ENCODE data around the gene FRYL. TPM values are rescaled to one million over a fixed set of nuclear protein-coding genes. Genes with fewer than 3 reads are reported as not detected.

The FRYL gene
- total and polyA plus RNA-seq, 2 of the 8 experiments (the other 6 are each of a cell fraction or from before 2014, with no cell fraction given) = 8.0 to 36.5 TPM

DNA sequence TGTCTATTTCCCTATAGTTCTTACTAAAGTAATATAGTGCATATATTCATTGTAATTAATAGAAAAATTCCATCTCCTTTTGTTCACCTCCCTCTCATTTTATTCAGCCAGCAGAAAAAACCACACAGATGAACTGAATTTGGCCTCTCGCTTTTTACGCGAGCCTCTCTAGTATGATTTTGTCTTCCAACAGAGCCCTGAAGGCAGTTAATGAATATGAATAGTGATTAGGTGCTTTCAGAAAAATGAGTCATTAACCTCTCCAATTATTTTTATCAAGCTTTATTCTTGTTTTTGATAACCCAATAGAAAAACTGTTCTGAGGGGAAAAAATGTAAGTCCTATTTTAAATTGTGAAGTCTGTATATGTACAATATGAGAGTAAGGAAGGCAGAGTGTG is 215.9 kb downstream of the FRYL start:
- Histone ChIP-seq H4K20me1 (replicated peaks in 1 of 2; ENCODE audit: control insufficient read depth in 1 of 2, insufficient read depth in 2 of 2, low read length in 2 of 2) (no peaks in the 10 kb centered on the region), H4K91ac (replicated peaks; ENCODE audit: insufficient read length, low read length) (no peak overlapping the region), H2BK120ac (replicated peaks; ENCODE audit: low read depth, low read length) (no peak overlapping the region), H3K79me1 (ENCODE audit: low read depth, low read length) (no peaks in the 10 kb centered on the region), H2AFZ (ENCODE audit: low read length) (no peak overlapping the region), H3K4me1 (replicated peaks in 1 of 4; ENCODE audit: control insufficient read depth in 3 of 4, insufficient read depth in 4 of 4, low read length in 3 of 4) (no peaks in the 10 kb centered on the region), H3K23ac (ENCODE audit: insufficient read length) (no peak overlapping the region), H3K9me3 (ENCODE audit: insufficient read depth in 2 of 2, low read depth in 1 of 2, low read length in 1 of 2) (no peaks in the 10 kb centered on the region), H3K9ac (replicated peaks in 1 of 4; ENCODE audit: extremely low read depth in 1 of 4, low read depth in 3 of 4, low read length in 3 of 4) (no peak overlapping the region), H3K79me2 (ENCODE audit: control insufficient read depth in 1 of 2, insufficient read depth in 2 of 2, low read length in 2 of 2) (no peaks in the 10 kb centered on the region), H2BK15ac (ENCODE audit: low read length) (no peak overlapping the region), H3K23me2 (ENCODE audit: low read depth, low read length) (no peaks in the 10 kb centered on the region), H3K27me3 (replicated peaks in 1 of 4; ENCODE audit: control insufficient read depth in 3 of 4, extremely low read depth in 1 of 4, insufficient read depth in 3 of 4, low read length in 3 of 4) (no peaks in the 10 kb centered on the region), H4K8ac (ENCODE audit: extremely low read depth, insufficient read depth, low read length) (no peak overlapping the region), H3K14ac (ENCODE audit: insufficient read length) (no peak overlapping the region), H3K4ac (replicated peaks; ENCODE audit: insufficient read length, low read depth, low read length) (no peak overlapping the region), H2AK5ac (ENCODE audit: low read depth, low read length) (no peak overlapping the region), H3K36me3 (ENCODE audit: control insufficient read depth in 2 of 4, insufficient read depth in 4 of 4, low read length in 3 of 4) (peaks cover 0 to 31% (median 7%) of the 10 kb centered on the region in 4 experiments; a peak in 7 of 8 replicates), H3K4me2 (ENCODE audit: insufficient read depth in 1 of 2, low read depth in 2 of 2, low read length in 2 of 2) (no peak overlapping the region), H3K56ac (replicated peaks; ENCODE audit: insufficient read length, low read depth, low read length) (no peak overlapping the region), H2BK20ac (ENCODE audit: low read length) (no peak overlapping the region), H3K4me3 (ENCODE audit: extremely low read depth in 1 of 4, insufficient read depth in 2 of 4, low read depth in 3 of 4, low read length in 4 of 4) (no peak overlapping the region), H2BK5ac (ENCODE audit: low read depth, low read length) (no peak overlapping the region), H2BK12ac (ENCODE audit: low read depth, low read length) (no peak overlapping the region), H3K18ac (ENCODE audit: extremely low read depth, low read length) (no peak overlapping the region), H3K27ac (ENCODE audit: low read depth, low read length) (no peak overlapping the region), H4K5ac (ENCODE audit: insufficient read length, low read depth, low read length) (no peak overlapping the region)
- TF ChIP-seq NRF1 (IDR thresholded peaks at IDR 0.05; ENCODE audit: low read depth, low read length) (no peak), SIRT6 (IDR thresholded peaks at IDR 0.05; ENCODE audit: low read length) (no peak), RNF2 (IDR thresholded peaks at IDR 0.05; ENCODE audit: borderline replicate concordance, low read depth, low read length, missing control alignments, poor library complexity, severe bottlenecking) (no peak), FOSL1 (IDR thresholded peaks at IDR 0.05; ENCODE audit: insufficient read depth, low read depth, low read length) (no peak), KDM5A (IDR thresholded peaks at IDR 0.05; ENCODE audit: low read length) (no peak), YY1 (IDR thresholded peaks at IDR 0.05; ENCODE audit: low read depth, low read length) (no peak), MAFK (IDR thresholded peaks at IDR 0.05; ENCODE audit: low read depth, low read length) (no peak), TBP (IDR thresholded peaks at IDR 0.05; ENCODE audit: low read depth, low read length) (no peak), EP300 (IDR thresholded peaks at IDR 0.05; ENCODE audit: borderline replicate concordance in 1 of 2, low read depth in 2 of 2, low read length in 2 of 2) (no peak)
- TF ChIP-seq, protein P1, sequence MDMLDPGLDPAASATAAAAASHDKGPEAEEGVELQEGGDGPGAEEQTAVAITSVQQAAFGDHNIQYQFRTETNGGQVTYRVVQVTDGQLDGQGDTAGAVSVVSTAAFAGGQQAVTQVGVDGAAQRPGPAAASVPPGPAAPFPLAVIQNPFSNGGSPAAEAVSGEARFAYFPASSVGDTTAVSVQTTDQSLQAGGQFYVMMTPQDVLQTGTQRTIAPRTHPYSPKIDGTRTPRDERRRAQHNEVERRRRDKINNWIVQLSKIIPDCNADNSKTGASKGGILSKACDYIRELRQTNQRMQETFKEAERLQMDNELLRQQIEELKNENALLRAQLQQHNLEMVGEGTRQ (IDR thresholded peaks at IDR 0.05; ENCODE audit: low read length) = no peak
- TF ChIP-seq, protein P2, sequence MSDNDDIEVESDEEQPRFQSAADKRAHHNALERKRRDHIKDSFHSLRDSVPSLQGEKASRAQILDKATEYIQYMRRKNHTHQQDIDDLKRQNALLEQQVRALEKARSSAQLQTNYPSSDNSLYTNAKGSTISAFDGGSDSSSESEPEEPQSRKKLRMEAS (IDR thresholded peaks at IDR 0.05) = no peak
- no peak for FAIRE-seq
- CTCF ChIA-PET (ENCODE audit: partially characterized antibody) = no interaction called here
- WGBS, 2 experiments (ENCODE audit: extremely low coverage in 1 of 2, insufficient coverage in 1 of 2, insufficient read length in 1 of 2, insufficient replicate concordance in 2 of 2, low coverage in 1 of 2, low lambda C conversion rate in 2 of 2, missing lambda C conversion rate in 1 of 2) = 97% methylated on average over 3 of the region's 3 CpGs; no CpG with 5 or more reads in 1 of the 2 experiments
- POLR2A ChIA-PET (ENCODE audit: partially characterized antibody) = no interaction called here
- no peak for DNase-seq (ENCODE audit: low read depth in 1 of 2, low spot score in 2 of 2)

All from H1 (cell line).